PFSK-1 (cell line): Measurements from ENCODE around the gene XXYLT1.

Experiments used
- POLR2AphosphoS5 ChIP-seq: IDR thresholded peaks from 2 replicates; pipeline ENCODE4 v1.6.1; 2012; ENCODE audit warnings: low read depth, mild to moderate bottlenecking, control low read depth, low read length, moderate library complexity
- SIN3A ChIP-seq: IDR thresholded peaks from 2 replicates; pipeline ENCODE4 v1.6.1; 2012; ENCODE audit warnings: mild to moderate bottlenecking, low read length, moderate library complexity, borderline replicate concordance; ENCODE audit not compliant: insufficient read depth
- TAF1 ChIP-seq: IDR thresholded peaks from 2 replicates; pipeline ENCODE4 v1.6.1; 2012; ENCODE audit warnings: low read length, control low read depth, borderline replicate concordance; ENCODE audit not compliant: insufficient read depth
- TF ChIP-seq, protein P1 (sequence below), 2 experiments: IDR thresholded peaks; 2 replicates each; pipeline versions ENCODE4 v1.6.1 to v1.8.0; 2011 to 2012; ENCODE audit warnings: low read depth in 2 of 2, low read length in 2 of 2, control low read depth in 1 of 2, inconsistent platforms in 1 of 2, mild to moderate bottlenecking in 1 of 2, moderate library complexity in 1 of 2; ENCODE audit not compliant: insufficient read depth in 1 of 2

DNA sequence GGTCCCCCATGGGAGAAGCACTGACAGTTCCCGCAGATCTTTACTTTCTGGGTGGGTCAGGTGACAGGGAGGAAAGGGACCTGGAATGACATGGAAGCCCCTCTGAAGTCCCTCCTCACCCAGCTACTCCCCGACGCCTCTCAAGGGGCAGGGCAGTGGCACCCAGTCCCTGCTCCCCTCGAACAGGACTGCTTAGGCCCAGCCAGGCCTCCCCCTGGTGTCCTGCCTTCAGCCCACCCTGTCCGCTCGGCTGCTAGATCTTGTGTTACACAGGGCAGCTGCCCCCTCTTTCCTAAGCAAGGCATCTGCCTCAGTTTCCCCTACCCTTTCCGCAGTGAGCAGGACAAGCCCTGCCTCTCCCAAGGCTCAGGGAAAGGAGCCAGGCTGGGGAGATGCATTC is 226.5 kb downstream of the XXYLT1 start:
- no peak for TF ChIP-seq POLR2AphosphoS5
- no peak for TF ChIP-seq SIN3A
- no peak for TF ChIP-seq TAF1
- TF ChIP-seq, protein P1, sequence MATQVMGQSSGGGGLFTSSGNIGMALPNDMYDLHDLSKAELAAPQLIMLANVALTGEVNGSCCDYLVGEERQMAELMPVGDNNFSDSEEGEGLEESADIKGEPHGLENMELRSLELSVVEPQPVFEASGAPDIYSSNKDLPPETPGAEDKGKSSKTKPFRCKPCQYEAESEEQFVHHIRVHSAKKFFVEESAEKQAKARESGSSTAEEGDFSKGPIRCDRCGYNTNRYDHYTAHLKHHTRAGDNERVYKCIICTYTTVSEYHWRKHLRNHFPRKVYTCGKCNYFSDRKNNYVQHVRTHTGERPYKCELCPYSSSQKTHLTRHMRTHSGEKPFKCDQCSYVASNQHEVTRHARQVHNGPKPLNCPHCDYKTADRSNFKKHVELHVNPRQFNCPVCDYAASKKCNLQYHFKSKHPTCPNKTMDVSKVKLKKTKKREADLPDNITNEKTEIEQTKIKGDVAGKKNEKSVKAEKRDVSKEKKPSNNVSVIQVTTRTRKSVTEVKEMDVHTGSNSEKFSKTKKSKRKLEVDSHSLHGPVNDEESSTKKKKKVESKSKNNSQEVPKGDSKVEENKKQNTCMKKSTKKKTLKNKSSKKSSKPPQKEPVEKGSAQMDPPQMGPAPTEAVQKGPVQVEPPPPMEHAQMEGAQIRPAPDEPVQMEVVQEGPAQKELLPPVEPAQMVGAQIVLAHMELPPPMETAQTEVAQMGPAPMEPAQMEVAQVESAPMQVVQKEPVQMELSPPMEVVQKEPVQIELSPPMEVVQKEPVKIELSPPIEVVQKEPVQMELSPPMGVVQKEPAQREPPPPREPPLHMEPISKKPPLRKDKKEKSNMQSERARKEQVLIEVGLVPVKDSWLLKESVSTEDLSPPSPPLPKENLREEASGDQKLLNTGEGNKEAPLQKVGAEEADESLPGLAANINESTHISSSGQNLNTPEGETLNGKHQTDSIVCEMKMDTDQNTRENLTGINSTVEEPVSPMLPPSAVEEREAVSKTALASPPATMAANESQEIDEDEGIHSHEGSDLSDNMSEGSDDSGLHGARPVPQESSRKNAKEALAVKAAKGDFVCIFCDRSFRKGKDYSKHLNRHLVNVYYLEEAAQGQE (IDR thresholded peaks at IDR 0.05; ENCODE audit: insufficient read depth in 1 of 2, low read depth in 2 of 2, low read length in 2 of 2) = no peak
